Measurements from ENCODE around the gene SERPINF2. TPM values are rescaled to one million over a fixed set of nuclear protein-coding genes. Genes with fewer than 3 reads are reported as not detected.

SERPINF2 gene
- total and polyA plus RNA-seq, 4 donors, result 13.7 to 78.9 (median 58.0) TPM

Other genes with a start within 250 kb of the SERPINF2 start
- gene INPP5K, start 226.3 kb upstream of the SERPINF2 start, total RNA-seq, result 10 to 100 TPM; 46.5 to 76.7 TPM
- gene INPP5K, start 226.3 kb upstream of the SERPINF2 start, polyA plus RNA-seq, result 10 to 100 TPM; 33.6 to 35.5 TPM
- 10 to 100 TPM; 43.9 to 89.7 TPM for gene PITPNA, start 180.1 kb upstream of the SERPINF2 start, total RNA-seq
- 10 to 100 TPM; 21.5 to 48.9 TPM for gene PITPNA, start 180.1 kb upstream of the SERPINF2 start, polyA plus RNA-seq
- 10 to 100 TPM; 47.9 to 89.2 TPM for gene SLC43A2, start 114.0 kb upstream of the SERPINF2 start, total RNA-seq
- gene SLC43A2, start 114.0 kb upstream of the SERPINF2 start, polyA plus RNA-seq, result 100 to 1,000 TPM in 1 of 2 donors, 10 to 100 TPM in 1; 27.0 to 125 TPM
- gene SCARF1, start 97.1 kb upstream of the SERPINF2 start, total RNA-seq, result 10 to 100 TPM; 34.2 to 39.7 TPM
- gene SCARF1, start 97.1 kb upstream of the SERPINF2 start, polyA plus RNA-seq, result 10 to 100 TPM; 17.1 to 24.5 TPM
- 10 to 100 TPM; 25.0 to 46.3 TPM for gene RILP, start 93.0 kb upstream of the SERPINF2 start, total RNA-seq
- 10 to 100 TPM; 23.1 to 39.8 TPM for gene RILP, start 93.0 kb upstream of the SERPINF2 start, polyA plus RNA-seq
- 100 to 1,000 TPM; 208 to 277 TPM for gene PRPF8, start 58.0 kb upstream of the SERPINF2 start, total RNA-seq
- 100 to 1,000 TPM in 1 of 2 donors, 10 to 100 TPM in 1; 97.2 to 114 TPM for gene PRPF8, start 58.0 kb upstream of the SERPINF2 start, polyA plus RNA-seq
- 10 to 100 TPM; 13.3 to 16.1 TPM for gene TLCD2, start 32.5 kb upstream of the SERPINF2 start, total RNA-seq
- 1 to 10 TPM; 4.4 to 6.2 TPM for gene TLCD2, start 32.5 kb upstream of the SERPINF2 start, polyA plus RNA-seq
- gene WDR81, start 18.2 kb upstream of the SERPINF2 start, total RNA-seq, result 10 to 100 TPM; 27.9 to 51.9 TPM
- 10 to 100 TPM; 26.0 to 38.5 TPM for gene WDR81, start 18.2 kb upstream of the SERPINF2 start, polyA plus RNA-seq
- 100 to 1,000 TPM; 126 to 249 TPM for gene SERPINF1, start 19.2 kb downstream of the SERPINF2 start, total RNA-seq
- 100 to 1,000 TPM; 132 to 168 TPM for gene SERPINF1, start 19.2 kb downstream of the SERPINF2 start, polyA plus RNA-seq
- 10 to 100 TPM; 14.7 to 18.2 TPM for gene SMYD4, start 87.0 kb downstream of the SERPINF2 start, total RNA-seq
- 1 to 10 TPM; 7.5 to 7.7 TPM for gene SMYD4, start 87.0 kb downstream of the SERPINF2 start, polyA plus RNA-seq
- 10 to 100 TPM; 44.1 to 82.6 TPM for gene RPA1, start 87.1 kb downstream of the SERPINF2 start, total RNA-seq
- gene RPA1, start 87.1 kb downstream of the SERPINF2 start, polyA plus RNA-seq, result 10 to 100 TPM; 10.7 to 23.0 TPM